Fibroblast of lung (primary cell): Measurements from ENCODE around the gene BCL2. TPM values are rescaled to one million over a fixed set of nuclear protein-coding genes. Genes with fewer than 3 reads are reported as not detected.

ENCODE experiments used
- DNase-seq, 2 donors: peaks; one replicate each; pipeline versions ENCODE4 v3.0.0 to v3.0.0-alpha.2; 2010; ENCODE audit warnings: low read depth in 2 of 2
- H2AFZ ChIP-seq: 2 replicates; pipeline ENCODE4 v1.5.1; 2012; ENCODE audit warnings: low read length, control low read depth, inconsistent platforms
- H3K27ac ChIP-seq: 2 replicates; pipeline ENCODE4 v1.5.1; 2011; ENCODE audit warnings: low read length, control low read depth; ENCODE audit not compliant: insufficient read depth
- H3K27me3 ChIP-seq: 2 replicates; pipeline ENCODE4 v1.5.1; 2011; ENCODE audit warnings: mild to moderate bottlenecking, low read length; ENCODE audit not compliant: control insufficient read depth, insufficient read depth
- H3K36me3 ChIP-seq: 2 replicates; pipeline ENCODE4 v1.5.1; 2011; ENCODE audit warnings: low read length; ENCODE audit not compliant: control insufficient read depth, insufficient read depth
- H3K4me1 ChIP-seq: 2 replicates; pipeline ENCODE4 v1.5.1; 2011; ENCODE audit warnings: low read length; ENCODE audit not compliant: control insufficient read depth, insufficient read depth; ENCODE audit errors: extremely low read depth
- H3K4me2 ChIP-seq: 2 replicates; pipeline ENCODE4 v1.5.1; 2011; ENCODE audit warnings: low read length, control low read depth; ENCODE audit not compliant: insufficient read depth; ENCODE audit errors: extremely low read depth
- H3K4me3 ChIP-seq, 4 experiments: fragments of 200-600 bp in 1 of 4; sonication (generic) in 1 of 4; replicated peaks in 1 of 4; 2 replicates each; pipeline ENCODE4 v1.5.1; 2011 to 2016; ENCODE audit warnings: low read length in 4 of 4, low read depth in 3 of 4, mild to moderate bottlenecking in 3 of 4, control low read depth in 2 of 4, inconsistent platforms in 1 of 4, mixed read lengths in 1 of 4; ENCODE audit not compliant: insufficient read depth in 1 of 4; ENCODE audit errors: control extremely low read depth in 1 of 4
- H3K79me2 ChIP-seq: 2 replicates; pipeline ENCODE4 v1.5.1; 2012; ENCODE audit warnings: mild to moderate bottlenecking, low read length, inconsistent platforms; ENCODE audit not compliant: control insufficient read depth, insufficient read depth
- H3K9ac ChIP-seq: 2 replicates; pipeline ENCODE4 v1.5.1; 2011; ENCODE audit warnings: mild to moderate bottlenecking, low read length, control low read depth; ENCODE audit not compliant: insufficient read depth
- H3K9me3 ChIP-seq: 2 replicates; pipeline ENCODE4 v1.5.1; 2012; ENCODE audit warnings: low read depth, low read length; ENCODE audit not compliant: control insufficient read depth, insufficient read depth
- H4K20me1 ChIP-seq: 2 replicates; pipeline ENCODE4 v1.5.1; 2011; ENCODE audit warnings: low read length; ENCODE audit not compliant: control insufficient read depth, insufficient read depth; ENCODE audit errors: extremely low read depth
- CTCF ChIP-seq, 2 donors: IDR thresholded peaks in 1 of 2; conservative IDR thresholded peaks in 1 of 2; 1 replicate in 1 of 2; 2 replicates in 1 of 2; pipeline ENCODE4 v1.5.1; 2011 to 2012; ENCODE audit warnings: low read length in 2 of 2, control low read depth in 1 of 2, inconsistent platforms in 1 of 2, low read depth in 1 of 2, mild to moderate bottlenecking in 1 of 2
- EZH2 ChIP-seq: IDR thresholded peaks from 2 replicates; pipeline ENCODE4 v1.5.1; 2012; ENCODE audit warnings: low read length, control low read depth, mild to moderate bottlenecking; ENCODE audit errors: missing control alignments
- polyA plus RNA-seq, 2 donors: library from polyadenylated mRNA; depleted of rRNA in 1 of 2; stranded (reverse) in 1 of 2; unstranded in 1 of 2; fragments of >200 nt; gene quantifications; 2 replicates each; pipeline ENCODE4 v1.2.1, GENCODE V29; 2011 to 2012; ENCODE audit warnings: missing spikeins in 1 of 2
- total RNA-seq: library from RNA; depleted of rRNA; stranded (reverse); fragments of >200 nt; gene quantifications from 2 replicates; pipeline ENCODE4 v1.2.1, GENCODE V29; 2014

The BCL2 gene
- total and polyA plus RNA-seq, 2 donors (not counting 1 experiment from before 2014, with no cell fraction given) = 1.5 to 3.6 TPM

- Histone ChIP-seq H3K36me3 (no peaks in the 10 kb centered on the region), H3K27me3 (no peaks in the 10 kb centered on the region), H3K9ac (no peak overlapping the region), H2AFZ (no peak overlapping the region), H3K9me3 (no peaks in the 10 kb centered on the region), H3K4me3 (no peak overlapping the region), H4K20me1 (no peaks in the 10 kb centered on the region), H3K4me2 (no peak overlapping the region), H3K4me1 (no peaks in the 10 kb centered on the region), H3K27ac (no peak overlapping the region), H3K79me2 (no peaks in the 10 kb centered on the region)
- no peak for TF ChIP-seq CTCF (conservative IDR thresholded peaks at IDR 0.05 in 1 of 2, IDR thresholded peaks at IDR 0.05 in 1 of 2; ENCODE audit: low read depth in 1 of 2, low read length in 2 of 2)
- TF ChIP-seq EZH2 = no peak
- DNase-seq = no peak
These were observed 6.4 kb upstream of the BCL2 start for GRCh38 chr18:63326011-63326410.

GRCh38 chr18:63325086-63325686, 5.6 kb upstream of the BCL2 start:
- H3K4me3 ChIP-seq = no peak overlapping the region
- H3K36me3 ChIP-seq = no peaks in the 10 kb centered on the region
- TF ChIP-seq EZH2 = no peak
- TF ChIP-seq CTCF (conservative IDR thresholded peaks at IDR 0.05 in 1 of 2, IDR thresholded peaks at IDR 0.05 in 1 of 2; ENCODE audit: low read depth in 1 of 2, low read length in 2 of 2) = no peak
- no peaks in the 10 kb centered on the region for H3K9me3 ChIP-seq
- no peaks in the 10 kb centered on the region for H3K27me3 ChIP-seq
- H2AFZ ChIP-seq = no peak overlapping the region
- H3K4me1 ChIP-seq = no peaks in the 10 kb centered on the region
- no peak overlapping the region for H3K4me2 ChIP-seq
- no peaks in the 10 kb centered on the region for H4K20me1 ChIP-seq
- no peak overlapping the region for H3K27ac ChIP-seq
- H3K9ac ChIP-seq = no peak overlapping the region
- H3K79me2 ChIP-seq = no peaks in the 10 kb centered on the region
- DNase-seq = no peak

- H3K9me3 ChIP-seq = no peaks in the 10 kb centered on the region
- no peaks in the 10 kb centered on the region for H3K36me3 ChIP-seq
- DNase-seq = peak; percentile 56 to 83
- H3K27me3 ChIP-seq = no peaks in the 10 kb centered on the region
- TF ChIP-seq EZH2 (no peak), CTCF (conservative IDR thresholded peaks at IDR 0.05 in 1 of 2, IDR thresholded peaks at IDR 0.05 in 1 of 2; ENCODE audit: low read depth in 1 of 2, low read length in 2 of 2) (peak; percentile 72 to 81)
- no peaks in the 10 kb centered on the region for H3K4me1 ChIP-seq
- no peak overlapping the region for H3K4me3 ChIP-seq
- no peak overlapping the region for H2AFZ ChIP-seq
- H3K27ac ChIP-seq = no peak overlapping the region
- H3K9ac ChIP-seq = no peak overlapping the region
- H3K79me2 ChIP-seq = no peaks in the 10 kb centered on the region
- H4K20me1 ChIP-seq = no peaks in the 10 kb centered on the region
- no peak overlapping the region for H3K4me2 ChIP-seq
These were observed 3.5 kb upstream of the BCL2 start for GRCh38 chr18:63322908-63323634.
